Lung (tissue), 12 donors: ENCODE data around the gene SEMA6D. TPM values are rescaled to one million over a fixed set of nuclear protein-coding genes. Genes with fewer than 3 reads are reported as not detected.

Source experiments
- ATAC-seq: fragments of 200-7000 bp; cut with Tn5 transposase; one replicate; pipeline ENCODE4 v1.9.1; 2020; ENCODE audit warnings: moderate number of reproducible peaks; ENCODE audit not compliant: insufficient read depth, low FRiP score
- DNase-seq, 3 donors: peaks; one replicate each; pipeline ENCODE4 v3.0.0-alpha.2; 2013 to 2017
- H3K27ac ChIP-seq, 2 donors: one replicate each; pipeline ENCODE4 v1.5.1; 2013; ENCODE audit warnings: mild to moderate bottlenecking in 2 of 2, moderate library complexity in 2 of 2, control low read depth in 1 of 2, inconsistent platforms in 1 of 2, low read depth in 1 of 2, low read length in 1 of 2
- H3K27me3 ChIP-seq, 3 donors: one replicate each; pipeline ENCODE4 v1.5.1; 2013; ENCODE audit warnings: low read length in 2 of 3; ENCODE audit not compliant: control insufficient read depth in 3 of 3, insufficient read depth in 3 of 3
- H3K36me3 ChIP-seq, 4 donors: one replicate each; pipeline ENCODE4 v1.5.1; 2013; ENCODE audit warnings: low read length in 4 of 4, mild to moderate bottlenecking in 1 of 4, moderate library complexity in 1 of 4; ENCODE audit not compliant: control insufficient read depth in 4 of 4, insufficient read depth in 4 of 4
- H3K4me1 ChIP-seq, 5 donors: one replicate each; pipeline ENCODE4 v1.5.1; 2013; ENCODE audit warnings: low read length in 5 of 5, mild to moderate bottlenecking in 2 of 5, moderate library complexity in 1 of 5; ENCODE audit not compliant: control insufficient read depth in 5 of 5, insufficient read depth in 5 of 5
- H3K4me3 ChIP-seq: one replicate; pipeline ENCODE4 v1.5.1; 2013; ENCODE audit warnings: mild to moderate bottlenecking, control low read depth, moderate library complexity
- H3K9ac ChIP-seq, 2 donors: one replicate each; pipeline ENCODE4 v1.5.1; 2013; ENCODE audit warnings: low read length in 2 of 2, control low read depth in 1 of 2; ENCODE audit not compliant: insufficient read depth in 1 of 2
- H3K9me3 ChIP-seq, 4 donors: one replicate each; pipeline ENCODE4 v1.5.1; 2013; ENCODE audit warnings: low read length in 3 of 4, mild to moderate bottlenecking in 1 of 4, moderate library complexity in 1 of 4; ENCODE audit not compliant: control insufficient read depth in 4 of 4, insufficient read depth in 3 of 4
- WGBS, 2 donors: extraction: QIAGEN DNeasy Blood & Tissue Kit; methylation state at CpG; one replicate each; pipeline ENCODE4 v1.1.7; 2013; 5-methylcytosine and 5-hydroxymethylcytosine counted together
- polyA plus RNA-seq, 2 donors: library from polyadenylated mRNA; stranded (reverse); fragments of 200-250 nt; gene quantifications; one replicate each; pipeline ENCODE4 v1.2.1, GENCODE V29; 2013
- total RNA-seq, 2 donors: library from RNA; depleted of rRNA in 1 of 2; stranded (reverse); fragments of >200 nt in 1 of 2; gene quantifications; one replicate each; pipeline ENCODE4 v1.2.1, GENCODE V29; 2014 to 2021
- TF ChIP-seq, protein P1 (sequence below): IDR thresholded peaks from 2 replicates; pipeline ENCODE4 v1.5.1; 2012; ENCODE audit warnings: mild to moderate bottlenecking; ENCODE audit errors: control extremely low read depth, extremely low read depth
- donor health status: control.
- donor health status: control.
- donor health status: Bipolar disorder and iron deficiency.
- donor health status: healthy.
- donor health status: DM: yes; HTN: yes; CAD: no.

The SEMA6D gene
- total and polyA plus RNA-seq, 4 donors: 2.1 to 64.5 (median 4.0) TPM

DNA sequence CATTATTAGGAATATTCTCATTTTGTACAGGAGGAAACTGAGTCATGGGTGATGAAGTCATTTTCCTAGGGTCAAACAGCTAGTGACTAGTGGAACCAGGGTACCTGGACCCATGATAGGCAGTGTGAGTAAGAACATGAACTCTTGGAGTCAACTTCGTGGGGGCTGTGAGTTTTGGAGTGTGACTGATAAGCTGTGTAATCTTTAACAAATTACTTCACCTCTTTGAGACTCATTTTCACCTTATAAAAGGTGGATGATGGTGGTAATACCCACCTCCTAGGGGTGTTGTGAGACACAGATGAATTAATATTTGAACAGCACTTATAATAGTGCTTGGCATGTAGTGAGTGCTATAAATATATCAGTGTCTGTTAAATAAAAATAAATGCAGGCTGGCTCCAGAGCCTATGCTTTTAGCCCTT lies 9.1 kb downstream of the SEMA6D start:
- Histone ChIP-seq H3K9me3 (no peaks in the 10 kb centered on the region), H3K4me3 (no peak overlapping the region), H3K9ac (peak overlapping the region in 1 of 2 donors; percentile 52), H3K27ac (peak overlapping the region in 1 of 2 donors; percentile 87), H3K36me3 (peaks cover 0 to 8% (median 0%) of the 10 kb centered on the region in 4 donors), H3K4me1 (peaks cover 0 to 54% (median 21%) of the 10 kb centered on the region in 5 donors), H3K27me3 (no peaks in the 10 kb centered on the region)
- TF ChIP-seq, protein P1, sequence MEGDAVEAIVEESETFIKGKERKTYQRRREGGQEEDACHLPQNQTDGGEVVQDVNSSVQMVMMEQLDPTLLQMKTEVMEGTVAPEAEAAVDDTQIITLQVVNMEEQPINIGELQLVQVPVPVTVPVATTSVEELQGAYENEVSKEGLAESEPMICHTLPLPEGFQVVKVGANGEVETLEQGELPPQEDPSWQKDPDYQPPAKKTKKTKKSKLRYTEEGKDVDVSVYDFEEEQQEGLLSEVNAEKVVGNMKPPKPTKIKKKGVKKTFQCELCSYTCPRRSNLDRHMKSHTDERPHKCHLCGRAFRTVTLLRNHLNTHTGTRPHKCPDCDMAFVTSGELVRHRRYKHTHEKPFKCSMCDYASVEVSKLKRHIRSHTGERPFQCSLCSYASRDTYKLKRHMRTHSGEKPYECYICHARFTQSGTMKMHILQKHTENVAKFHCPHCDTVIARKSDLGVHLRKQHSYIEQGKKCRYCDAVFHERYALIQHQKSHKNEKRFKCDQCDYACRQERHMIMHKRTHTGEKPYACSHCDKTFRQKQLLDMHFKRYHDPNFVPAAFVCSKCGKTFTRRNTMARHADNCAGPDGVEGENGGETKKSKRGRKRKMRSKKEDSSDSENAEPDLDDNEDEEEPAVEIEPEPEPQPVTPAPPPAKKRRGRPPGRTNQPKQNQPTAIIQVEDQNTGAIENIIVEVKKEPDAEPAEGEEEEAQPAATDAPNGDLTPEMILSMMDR: no peak
- DNase-seq (no peak), ATAC-seq (peak; percentile 19)
- 45 to 69% methylated on average over 1 of the region's 1 CpG for WGBS, 2 donors

DNA sequence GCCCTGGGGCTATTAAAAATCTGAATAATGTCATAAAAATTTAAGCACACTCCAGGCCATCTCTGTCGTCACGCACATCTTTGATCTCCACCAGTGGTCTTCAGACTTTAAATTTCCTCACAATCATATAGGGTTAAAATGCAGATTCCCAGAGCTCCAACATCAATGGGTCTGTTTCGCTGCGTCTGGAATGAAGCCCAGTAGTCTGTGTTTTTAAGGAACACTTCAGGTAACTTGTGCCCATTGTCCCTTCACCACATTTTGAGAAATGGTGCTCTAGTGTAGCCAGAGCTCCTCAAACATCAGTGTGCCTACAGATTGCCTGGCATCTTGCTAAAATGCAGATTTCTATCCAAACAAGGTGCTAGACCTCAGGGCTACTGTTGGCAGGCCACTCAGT lies 9.8 kb downstream of the SEMA6D start:
- no peak overlapping the region for H3K4me3 ChIP-seq
- DNase-seq (no peak), ATAC-seq (no peak)
- H3K9ac ChIP-seq: peak overlapping the region in 1 of 2 donors; percentile 52
- peak overlapping the region in 1 of 2 donors; percentile 87 for H3K27ac ChIP-seq
- H3K9me3 ChIP-seq: no peaks in the 10 kb centered on the region
- peaks cover 0 to 7% (median 0%) of the 10 kb centered on the region in 4 donors for H3K36me3 ChIP-seq
- H3K27me3 ChIP-seq: no peaks in the 10 kb centered on the region
- TF ChIP-seq, protein P1: no peak
- peaks cover 0 to 46% (median 21%) of the 10 kb centered on the region in 5 donors for H3K4me1 ChIP-seq
- WGBS, 2 donors: 75 to 82% methylated on average over 4 of the region's 4 CpGs

DNA sequence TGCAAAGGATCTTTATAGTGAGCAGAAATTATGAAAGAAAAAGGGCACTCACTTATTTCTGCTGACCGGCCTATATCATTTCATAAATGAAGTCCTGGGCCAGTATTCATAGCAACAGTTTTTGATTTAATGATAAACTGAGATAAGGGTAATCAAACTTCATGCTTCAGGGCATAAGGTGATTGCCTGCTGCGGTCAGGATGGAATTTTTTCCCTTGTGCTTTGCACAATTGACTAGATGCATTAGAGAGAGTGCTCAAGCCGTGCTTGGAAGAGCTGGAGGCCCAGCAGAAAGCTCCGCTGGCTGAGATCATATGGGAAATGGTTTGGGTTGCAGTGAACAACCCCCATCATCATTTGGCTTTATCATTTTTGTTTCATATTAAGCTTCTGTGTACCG lies 10.4 kb downstream of the SEMA6D start:
- peaks cover 0 to 41% (median 21%) of the 10 kb centered on the region in 5 donors for H3K4me1 ChIP-seq
- DNase-seq: peak in 1 of 3 donors; percentile 22

More for the DNA sequence above, 10.4 kb downstream of the SEMA6D start:
- peak overlapping the region in 1 of 2 donors; percentile 87 for H3K27ac ChIP-seq
- H3K36me3 ChIP-seq: peaks cover 0 to 5% (median 0%) of the 10 kb centered on the region in 4 donors
- no peak overlapping the region for H3K9ac ChIP-seq
- 87 to 91% methylated on average over 5 of the region's 5 CpGs for WGBS, 2 donors
- no peaks in the 10 kb centered on the region for H3K9me3 ChIP-seq
- H3K27me3 ChIP-seq: no peaks in the 10 kb centered on the region
- H3K4me3 ChIP-seq: no peak overlapping the region
- TF ChIP-seq, protein P1: no peak
- no peak for ATAC-seq
